GM19035 (cell line): ENCODE data around the gene FES.
"Not testable (repeated sequence)": the region's sequence is repeated elsewhere in the genome, so short reads cannot be mapped to it uniquely, and the experiment has no call there.

ENCODE experiments used
- ATAC-seq: cut with Tn5 transposase; IDR thresholded peaks from one replicate; pipeline ENCODE4 v1.9.1; 2021; ENCODE audit not compliant: unreplicated experiment

Gene FES

GRCh38 chr15:90907838-90908507 is 23.7 kb downstream of the FES start:
- no peak for ATAC-seq

GRCh38 chr15:90909449-90909848 is 25.1 kb downstream of the FES start:
- not testable (repeated sequence) for ATAC-seq

- no peak for ATAC-seq
These were observed 25.7 kb downstream of the FES start for GRCh38 chr15:90909976-90910375.

GRCh38 chr15:90910441-90911301 is 26.4 kb downstream of the FES start:
- ATAC-seq = no peak

- ATAC-seq = no peak
These were observed 27.0 kb downstream of the FES start for GRCh38 chr15:90911302-90911623.

- ATAC-seq = no peak
These were observed 27.8 kb downstream of the FES start for GRCh38 chr15:90911906-90912769.

GRCh38 chr15:90912770-90913075 is 28.4 kb downstream of the FES start:
- no peak for ATAC-seq

- ATAC-seq = no peak
These were observed 29.2 kb downstream of the FES start for GRCh38 chr15:90913398-90913944.

- no peak for ATAC-seq
These were observed 30.2 kb downstream of the FES start for GRCh38 chr15:90914305-90915080.

- no peak for ATAC-seq
These were observed 31.0 kb downstream of the FES start for GRCh38 chr15:90915216-90915807.

- ATAC-seq = no peak
These were observed 31.6 kb downstream of the FES start for GRCh38 chr15:90915808-90916440.

- ATAC-seq = no peak
These were observed 32.2 kb downstream of the FES start for GRCh38 chr15:90916461-90916860.

- no peak for ATAC-seq
These were observed 33.3 kb downstream of the FES start for GRCh38 chr15:90917569-90917968.

GRCh38 chr15:90918034-90918788 is 33.9 kb downstream of the FES start:
- ATAC-seq = no peak

GRCh38 chr15:90918835-90919234 is 34.5 kb downstream of the FES start:
- ATAC-seq = no peak

- no peak for ATAC-seq
These were observed 37.6 kb downstream of the FES start for GRCh38 chr15:90921887-90922286.

GRCh38 chr15:90922712-90923322 is 38.5 kb downstream of the FES start:
- peak; percentile 72 for ATAC-seq

- peak; percentile 63 for ATAC-seq
These were observed 40.1 kb downstream of the FES start for GRCh38 chr15:90924375-90924774.

- not testable (repeated sequence) for ATAC-seq
These were observed 42.5 kb downstream of the FES start for GRCh38 chr15:90926766-90927165.
